Spinal cord (tissue), 10 donors: ENCODE measurements around the gene GORASP2. TPM values are rescaled to one million over a fixed set of nuclear protein-coding genes. Genes with fewer than 3 reads are reported as not detected.
"Not testable (repeated sequence)": the region's sequence is repeated elsewhere in the genome, so short reads cannot be mapped to it uniquely, and the experiment has no call there.

Experiments
- DNase-seq, 6 donors: peaks; one replicate each; pipeline versions ENCODE4 v3.0.0 to v3.0.0-alpha.2; 2013 to 2015; ENCODE audit warnings: low spot score in 6 of 6, low read depth in 4 of 6
- H3K27ac ChIP-seq: one replicate; pipeline ENCODE4 v1.5.1; 2013; ENCODE audit warnings: low read depth, low read length, control low read depth
- H3K27me3 ChIP-seq: one replicate; pipeline ENCODE4 v1.6.1; 2013; ENCODE audit warnings: low read length; ENCODE audit not compliant: control insufficient read depth, insufficient read depth
- H3K36me3 ChIP-seq: one replicate; pipeline ENCODE4 v1.6.1; 2013; ENCODE audit warnings: low read length; ENCODE audit not compliant: control insufficient read depth, insufficient read depth
- H3K4me1 ChIP-seq: one replicate; pipeline ENCODE4 v1.6.1; 2013; ENCODE audit warnings: low read length; ENCODE audit not compliant: control insufficient read depth, insufficient read depth
- H3K4me3 ChIP-seq: one replicate; pipeline ENCODE4 v1.5.1; 2013; ENCODE audit warnings: low read depth, low read length, control low read depth
- H3K9me3 ChIP-seq: one replicate; pipeline ENCODE4 v1.6.1; 2013; ENCODE audit warnings: low read length; ENCODE audit not compliant: control insufficient read depth, insufficient read depth
- WGBS: methylation state at CpG from one replicate; pipeline ENCODE4 v1.1.5; 2013; ENCODE audit warnings: missing lambda C conversion rate; ENCODE audit not compliant: insufficient coverage; 5-methylcytosine and 5-hydroxymethylcytosine counted together
- polyA plus RNA-seq, 2 donors: library from polyadenylated mRNA; unstranded; fragments of 120-200 nt; gene quantifications; one replicate each; pipeline ENCODE4 v1.2.1, GENCODE V29; 2013; ENCODE audit not compliant: insufficient read length in 2 of 2
- total RNA-seq, 2 donors: library from RNA; depleted of rRNA in 1 of 2; stranded (reverse); fragments of 120-200 nt in 1 of 2; fragments of >200 nt in 1 of 2; gene quantifications; one replicate each; pipeline versions ENCODE4 v1.2.3 to v1.2.4, GENCODE V29; 2013 to 2014
- donor health status: healthy.

GORASP2 gene
- total and polyA plus RNA-seq, 4 donors = 30.6 to 72.6 (median 51.9) TPM

GRCh38 chr2:170892391-170892951 is 36.6 kb upstream of the GORASP2 start:
- Histone ChIP-seq H3K27ac (no peak overlapping the region), H3K9me3 (no peaks in the 10 kb centered on the region), H3K36me3 (no peaks in the 10 kb centered on the region), H3K4me1 (no peaks in the 10 kb centered on the region), H3K4me3 (no peak overlapping the region), H3K27me3 (no peaks in the 10 kb centered on the region)
- DNase-seq = peak in 1 of 6 donors; percentile 31
- WGBS = 34% methylated on average over 3 of the region's 9 CpGs

- DNase-seq = peak in 2 of 6 donors; percentile 15 to 63
- Histone ChIP-seq H3K36me3 (no peaks in the 10 kb centered on the region), H3K4me1 (no peaks in the 10 kb centered on the region), H3K27me3 (no peaks in the 10 kb centered on the region), H3K9me3 (no peaks in the 10 kb centered on the region), H3K27ac (no peak overlapping the region), H3K4me3 (no peak overlapping the region)
- WGBS = 64% methylated on average over 2 of the region's 3 CpGs
Observed at GRCh38 chr2:170895023-170895757, 33.9 kb upstream of the GORASP2 start.

- Histone ChIP-seq H3K4me3 (no peak overlapping the region), H3K27ac (no peak overlapping the region), H3K36me3 (no peaks in the 10 kb centered on the region), H3K4me1 (no peaks in the 10 kb centered on the region), H3K9me3 (no peaks in the 10 kb centered on the region), H3K27me3 (no peaks in the 10 kb centered on the region)
- 100% methylated on average over 1 of the region's 4 CpGs for WGBS
- DNase-seq = no peak
Observed at GRCh38 chr2:170896622-170897021, 32.4 kb upstream of the GORASP2 start.

GRCh38 chr2:170897108-170897507 is 31.9 kb upstream of the GORASP2 start:
- Histone ChIP-seq H3K4me1 (no peaks in the 10 kb centered on the region), H3K4me3 (no peak overlapping the region), H3K27me3 (no peaks in the 10 kb centered on the region), H3K36me3 (no peaks in the 10 kb centered on the region), H3K27ac (no peak overlapping the region), H3K9me3 (no peaks in the 10 kb centered on the region)
- DNase-seq = peak in 1 of 6 donors; percentile 30
- no CpG with 5 or more reads among the region's 6 CpGs for WGBS

- H3K4me1 ChIP-seq = no peaks in the 10 kb centered on the region
- H3K27me3 ChIP-seq = no peaks in the 10 kb centered on the region
- H3K27ac ChIP-seq = no peak overlapping the region
- H3K36me3 ChIP-seq = no peaks in the 10 kb centered on the region
- H3K4me3 ChIP-seq = no peak overlapping the region
- WGBS = 39% methylated on average over 5 of the region's 5 CpGs
- no peak for DNase-seq
- H3K9me3 ChIP-seq = peaks cover 6% of the 10 kb centered on the region
Observed at GRCh38 chr2:170905864-170906263, 23.2 kb upstream of the GORASP2 start.

- WGBS = 75% methylated on average over 1 of the region's 5 CpGs
- no peak for DNase-seq
- H3K9me3 ChIP-seq = peaks cover 13% of the 10 kb centered on the region
- H3K4me1 ChIP-seq = no peaks in the 10 kb centered on the region
- no peaks in the 10 kb centered on the region for H3K27me3 ChIP-seq
- no peaks in the 10 kb centered on the region for H3K36me3 ChIP-seq
- no peak overlapping the region for H3K4me3 ChIP-seq
- H3K27ac ChIP-seq = no peak overlapping the region
Observed at GRCh38 chr2:170911314-170911889, 17.7 kb upstream of the GORASP2 start.

- not testable (repeated sequence) for H3K4me1 ChIP-seq, H3K36me3 ChIP-seq, H3K27me3 ChIP-seq, DNase-seq, H3K27ac ChIP-seq, H3K4me3 ChIP-seq
- WGBS = 96% methylated on average over 17 of the region's 17 CpGs
- H3K9me3 ChIP-seq = peaks cover 18% of the 10 kb centered on the region
Observed at GRCh38 chr2:170914994-170915666, 13.9 kb upstream of the GORASP2 start.

- H3K27ac ChIP-seq = no peak overlapping the region
- DNase-seq = no peak
- H3K4me1 ChIP-seq = no peaks in the 10 kb centered on the region
- no peaks in the 10 kb centered on the region for H3K36me3 ChIP-seq
- peaks cover 8% of the 10 kb centered on the region for H3K9me3 ChIP-seq
- WGBS = 97% methylated on average over 11 of the region's 11 CpGs
- H3K27me3 ChIP-seq = no peaks in the 10 kb centered on the region
- no peak overlapping the region for H3K4me3 ChIP-seq
Observed at GRCh38 chr2:170917219-170917913, 11.7 kb upstream of the GORASP2 start.

- WGBS = 91% methylated on average over 5 of the region's 5 CpGs
- H3K4me3 ChIP-seq = no peak overlapping the region
- peaks cover under 1% of the 10 kb centered on the region for H3K36me3 ChIP-seq
- peaks cover 8% of the 10 kb centered on the region for H3K9me3 ChIP-seq
- no peak overlapping the region for H3K27ac ChIP-seq
- no peaks in the 10 kb centered on the region for H3K4me1 ChIP-seq
- DNase-seq = no peak
- H3K27me3 ChIP-seq = no peaks in the 10 kb centered on the region
Observed at GRCh38 chr2:170917957-170918356, 11.1 kb upstream of the GORASP2 start.
